CD4-positive, alpha-beta memory T cell (primary cell): ENCODE data around the gene GRIK2. TPM values are rescaled to one million over a fixed set of nuclear protein-coding genes. Genes with fewer than 3 reads are reported as not detected.
"Not testable (repeated sequence)": the region's sequence is repeated elsewhere in the genome, so short reads cannot be mapped to it uniquely, and the experiment has no call there.

Experiments used
- CTCF ChIA-PET: fragments of 350-600 bp; sonication (Branson Sonifier 250); formaldehyde crosslinking; loops from one replicate; lab custom pipeline; 2021; ENCODE audit warnings: inconsistent platforms; ENCODE audit not compliant: partially characterized antibody; lab: Charles Lee
- POLR2A ChIA-PET: fragments of 350-600 bp; sonication (Branson Sonifier 250); formaldehyde crosslinking; loops from one replicate; lab custom pipeline; 2021; ENCODE audit not compliant: partially characterized antibody; lab: Charles Lee
- DNase-seq, 5 donors: peaks; one replicate each; pipeline versions ENCODE4 v3.0.0 to v3.0.0-alpha.2; 2020 to 2022; ENCODE audit warnings: mixed read lengths in 1 of 5
- H3K27ac ChIP-seq: one replicate; pipeline ENCODE4 v1.7.0; 2013; ENCODE audit warnings: low read depth, low read length
- H3K27me3 ChIP-seq: 2 replicates; pipeline ENCODE4 v1.7.0; 2013; ENCODE audit warnings: mild to moderate bottlenecking, low read length, moderate library complexity; ENCODE audit not compliant: insufficient read depth
- H3K36me3 ChIP-seq: 2 replicates; pipeline ENCODE4 v1.7.0; 2013; ENCODE audit warnings: mild to moderate bottlenecking, low read length, moderate library complexity; ENCODE audit not compliant: insufficient read depth
- H3K4me1 ChIP-seq: 2 replicates; pipeline ENCODE4 v1.7.0; 2013; ENCODE audit warnings: mild to moderate bottlenecking, low read length, moderate library complexity; ENCODE audit not compliant: insufficient read depth
- H3K4me3 ChIP-seq, 2 donors: one replicate each; pipeline ENCODE4 v1.7.0; 2013; ENCODE audit warnings: low read length in 2 of 2, mild to moderate bottlenecking in 1 of 2
- H3K9me3 ChIP-seq, 2 donors: one replicate each; pipeline ENCODE4 v1.7.0; 2013; ENCODE audit warnings: low read length in 2 of 2, control low read depth in 1 of 2; ENCODE audit not compliant: control insufficient read depth in 1 of 2
- H3K27ac Mint-ChIP-seq, 7 donors: one replicate each; pipeline ENCODE4 v1.8.0; 2020 to 2021; ENCODE audit warnings: mixed read lengths in 7 of 7, mild to moderate bottlenecking in 6 of 7, inconsistent platforms in 3 of 7, moderate library complexity in 3 of 7
- H3K27me3 Mint-ChIP-seq, 2 donors: one replicate each; pipeline ENCODE4 v1.8.0; 2020 to 2021; ENCODE audit warnings: mixed read lengths in 2 of 2
- H3K36me3 Mint-ChIP-seq, 2 donors: one replicate each; pipeline ENCODE4 v1.8.0; 2020 to 2021; ENCODE audit warnings: mixed read lengths in 2 of 2, inconsistent platforms in 1 of 2, mild to moderate bottlenecking in 1 of 2
- H3K4me1 Mint-ChIP-seq, 4 donors: one replicate each; pipeline ENCODE4 v1.8.0; 2020 to 2021; ENCODE audit warnings: mixed read lengths in 4 of 4, mild to moderate bottlenecking in 1 of 4
- H3K4me3 Mint-ChIP-seq, 8 donors: one replicate each; pipeline ENCODE4 v1.8.0; 2020 to 2021; ENCODE audit warnings: mixed read lengths in 8 of 8, mild to moderate bottlenecking in 7 of 8, moderate library complexity in 6 of 8, inconsistent platforms in 3 of 8
- H3K9me3 Mint-ChIP-seq, 8 donors: one replicate each; pipeline ENCODE4 v1.8.0; 2020 to 2021; ENCODE audit warnings: mixed read lengths in 8 of 8, mild to moderate bottlenecking in 5 of 8, inconsistent platforms in 3 of 8, moderate library complexity in 1 of 8
- intact Hi-C: fragments of 100-400 bp; cut with micrococcal nuclease; formaldehyde crosslinking; loops from one replicate; pipeline ENCODE4 v1.15.1; 2023
- polyA plus RNA-seq, 2 donors: library from polyadenylated mRNA; unstranded; fragments of 300-500 nt; fragmentation: Illumina TruSeq; gene quantifications; one replicate each; pipeline ENCODE4 v1.2.3, GENCODE V29; 2021
- total RNA-seq, 2 experiments: library from RNA; stranded (reverse); gene quantifications; one replicate each; pipeline ENCODE4 v1.2.3, GENCODE V29; 2021

Gene GRIK2
- total and polyA plus RNA-seq, 4 experiments from 2014 or later: not detected

DNA sequence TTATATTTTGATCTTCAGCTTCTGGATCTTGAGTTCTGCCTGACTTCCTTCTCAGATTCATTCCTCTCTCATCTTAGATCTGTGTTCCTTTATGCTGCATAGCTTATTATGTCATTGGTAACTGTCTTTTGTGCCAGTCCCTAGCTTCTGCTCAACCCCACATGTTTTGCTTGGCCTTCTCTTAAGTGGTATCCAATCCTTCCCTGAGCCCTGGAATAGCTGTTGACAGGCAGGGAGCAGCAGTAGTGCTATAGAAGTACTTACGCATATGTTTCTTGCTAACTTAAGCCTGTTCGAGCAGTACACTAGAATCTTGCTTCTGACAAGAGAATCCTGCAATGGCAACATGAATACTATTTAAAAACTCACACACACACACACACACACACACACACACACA lies 13.6 kb upstream of the GRIK2 start:
- no peak overlapping the region for H3K27ac ChIP-seq
- intact Hi-C loops: no loop called here
- no peak overlapping the region for H3K4me3 ChIP-seq
- Mint-ChIP-seq H3K4me3 (no peak overlapping the region), H3K4me1 (no peaks in the 10 kb centered on the region), H3K27ac (no peak overlapping the region), H3K36me3 (no peaks in the 10 kb centered on the region), H3K27me3 (no peaks in the 10 kb centered on the region), H3K9me3 (peaks cover 2 to 13% (median 7%) of the 10 kb centered on the region in 8 donors)
- H3K4me1 ChIP-seq: no peaks in the 10 kb centered on the region
- ChIA-PET POLR2A (no interaction called here), CTCF (no interaction called here)
- no peaks in the 10 kb centered on the region for H3K9me3 ChIP-seq
- H3K36me3 ChIP-seq: no peaks in the 10 kb centered on the region
- DNase-seq: no peak
- H3K27me3 ChIP-seq: no peaks in the 10 kb centered on the region

DNA sequence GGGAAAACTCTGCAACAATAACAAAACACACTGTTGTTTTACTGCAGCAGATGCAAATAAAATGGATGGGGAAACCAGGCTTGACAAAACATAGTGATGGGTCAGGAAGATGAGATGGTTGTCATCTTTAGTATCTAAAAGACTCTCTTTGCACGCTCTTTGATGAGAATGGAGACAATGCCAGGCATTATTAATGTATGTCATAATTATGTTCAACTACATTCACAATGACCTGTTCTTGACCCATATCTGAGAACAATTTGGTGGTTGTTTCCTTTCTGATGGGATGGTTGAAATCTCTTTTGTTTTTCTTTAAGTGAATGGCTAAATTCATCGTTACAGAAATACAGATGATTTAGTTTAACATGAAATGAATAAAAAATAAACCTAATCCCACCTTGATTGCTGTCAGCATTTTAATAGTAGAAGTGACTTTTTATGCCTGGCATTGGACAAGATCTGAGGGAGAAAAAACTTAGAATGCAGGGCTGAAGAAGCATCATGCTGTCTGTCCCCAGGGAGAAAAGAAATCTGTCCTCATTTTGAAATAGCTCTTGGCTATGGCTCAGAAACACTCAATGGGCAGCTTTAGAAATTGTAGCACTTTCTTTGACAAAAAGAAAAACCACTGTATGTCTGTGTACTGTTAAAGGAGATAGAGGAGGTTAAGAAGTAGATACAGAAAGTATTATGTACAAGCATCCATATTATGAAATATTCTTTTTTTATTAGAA lies 12.4 kb upstream of the GRIK2 start:
- Histone ChIP-seq H3K36me3 (no peaks in the 10 kb centered on the region), H3K4me1 (no peaks in the 10 kb centered on the region), H3K27ac (no peak overlapping the region), H3K27me3 (no peaks in the 10 kb centered on the region), H3K9me3 (no peaks in the 10 kb centered on the region), H3K4me3 (no peak overlapping the region)
- H3K36me3 Mint-ChIP-seq: no peaks in the 10 kb centered on the region
- intact Hi-C loops: no loop called here
- no peaks in the 10 kb centered on the region for H3K4me1 Mint-ChIP-seq
- ChIA-PET POLR2A (no interaction called here), CTCF (interaction anchor here (0.6 kb wide), 1 partner anchor 162 kb away, joined by 3 read pairs; no protein-coding TSS in a partner anchor)
- peaks cover 2 to 13% (median 7%) of the 10 kb centered on the region in 8 donors for H3K9me3 Mint-ChIP-seq
- no peak overlapping the region for H3K4me3 Mint-ChIP-seq
- H3K27me3 Mint-ChIP-seq: no peaks in the 10 kb centered on the region
- no peak for DNase-seq
- no peak overlapping the region for H3K27ac Mint-ChIP-seq

DNA sequence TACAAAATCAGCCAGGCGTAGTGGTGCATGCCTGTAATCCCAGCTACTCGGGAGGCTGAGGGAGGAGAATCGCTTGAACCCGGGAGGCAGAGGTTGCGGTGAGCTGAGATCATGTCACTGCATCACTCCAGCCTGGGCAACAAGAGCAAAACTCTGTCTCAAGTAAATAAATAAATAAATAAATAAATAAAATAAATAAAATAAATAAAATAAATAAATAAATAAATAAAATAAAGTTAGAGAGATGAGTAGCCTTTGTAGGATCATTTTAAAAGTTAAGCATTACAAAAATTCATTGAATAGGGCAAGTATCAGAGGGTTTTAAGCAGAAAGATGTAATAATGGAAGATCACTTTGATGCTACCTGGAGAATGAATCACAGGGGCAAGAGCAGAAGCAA lies 9.8 kb upstream of the GRIK2 start:
- H3K27ac Mint-ChIP-seq, H3K27me3 Mint-ChIP-seq, H3K4me1 Mint-ChIP-seq, H3K4me3 Mint-ChIP-seq, H3K36me3 Mint-ChIP-seq, POLR2A ChIA-PET, intact Hi-C loops, CTCF ChIA-PET, H3K9me3 ChIP-seq, H3K27me3 ChIP-seq, H3K27ac ChIP-seq, H3K9me3 Mint-ChIP-seq, DNase-seq, H3K36me3 ChIP-seq, H3K4me3 ChIP-seq, H3K4me1 ChIP-seq: not testable (repeated sequence)

DNA sequence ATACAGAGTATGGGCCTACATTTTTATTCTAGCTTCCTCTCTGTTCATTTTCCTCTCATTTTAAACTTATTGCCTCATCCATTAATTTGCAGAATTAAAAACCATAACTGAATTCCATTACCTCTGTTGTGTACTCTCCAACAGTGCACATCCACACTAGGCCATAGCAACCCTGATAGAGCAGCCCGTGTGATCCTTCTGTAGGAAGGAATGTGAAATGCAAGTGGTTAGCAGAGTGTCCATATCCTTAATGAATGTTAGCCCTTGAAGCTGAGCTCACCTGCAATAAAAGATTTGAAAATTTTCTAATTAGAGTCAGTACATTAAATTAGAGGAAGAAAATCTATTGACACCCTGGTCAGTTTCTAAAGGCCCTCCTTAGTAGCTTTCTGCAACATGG lies 6.5 kb upstream of the GRIK2 start:
- Mint-ChIP-seq H3K36me3 (no peaks in the 10 kb centered on the region), H3K27ac (no peak overlapping the region), H3K27me3 (peaks cover 3 to 9% of the 10 kb centered on the region in 2 donors), H3K9me3 (peaks cover 2 to 16% (median 9%) of the 10 kb centered on the region in 8 donors), H3K4me3 (no peak overlapping the region), H3K4me1 (no peaks in the 10 kb centered on the region)
- Histone ChIP-seq H3K36me3 (no peaks in the 10 kb centered on the region), H3K27ac (no peak overlapping the region), H3K4me3 (no peak overlapping the region), H3K27me3 (no peaks in the 10 kb centered on the region), H3K9me3 (no peaks in the 10 kb centered on the region), H3K4me1 (no peaks in the 10 kb centered on the region)
- ChIA-PET CTCF (no interaction called here), POLR2A (no interaction called here)
- no peak for DNase-seq
- intact Hi-C loops: no loop called here

DNA sequence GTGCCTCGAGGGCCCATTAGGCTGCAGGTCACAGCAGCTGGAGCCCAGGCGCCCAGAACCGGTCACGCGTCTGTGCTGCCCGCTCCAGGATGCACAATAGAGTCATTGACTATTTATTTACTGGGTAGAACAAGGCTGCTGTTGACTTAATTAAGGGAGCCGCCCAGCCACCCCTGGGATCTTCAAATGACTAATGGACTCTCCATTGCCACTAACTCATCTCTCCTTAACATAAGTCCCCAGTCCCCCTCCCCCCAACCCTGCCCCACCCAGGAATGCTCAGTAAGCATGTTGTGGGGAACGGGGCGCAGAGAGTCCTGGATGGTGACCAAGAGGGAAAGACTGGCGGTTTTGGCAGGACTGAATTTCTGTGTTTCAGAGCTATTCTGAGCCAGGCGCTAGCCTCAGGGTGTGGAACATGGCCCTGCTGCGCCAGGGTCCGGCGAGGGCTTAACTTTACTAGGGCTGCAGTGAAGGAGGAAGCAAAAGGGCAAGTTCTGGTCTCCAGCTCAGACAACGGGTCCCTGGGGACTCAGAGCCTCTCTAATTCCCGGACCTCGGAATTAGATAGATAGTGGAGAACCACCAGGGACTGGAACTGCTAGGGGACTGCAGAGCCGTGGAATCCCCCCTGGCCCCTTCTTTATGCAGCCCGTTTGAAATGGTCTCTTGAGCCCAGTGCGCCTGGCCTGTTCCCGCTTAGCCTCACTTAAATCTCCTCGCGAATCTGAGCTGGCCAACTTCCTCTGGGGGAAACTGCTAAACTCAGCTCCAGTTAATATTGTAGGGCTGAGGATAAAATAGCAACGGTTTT lies 1.5 kb upstream of the GRIK2 start:
- no peak for DNase-seq
- Histone ChIP-seq H3K4me1 (no peaks in the 10 kb centered on the region), H3K9me3 (no peaks in the 10 kb centered on the region), H3K4me3 (no peak overlapping the region), H3K27ac (no peak overlapping the region), H3K36me3 (no peaks in the 10 kb centered on the region), H3K27me3 (peaks cover 8% of the 10 kb centered on the region)
- ChIA-PET CTCF (no interaction called here), POLR2A (no interaction called here)
- Mint-ChIP-seq H3K9me3 (peaks cover 0 to 20% (median 7%) of the 10 kb centered on the region in 8 donors), H3K27me3 (peaks cover 17 to 21% of the 10 kb centered on the region in 2 donors), H3K4me1 (no peaks in the 10 kb centered on the region), H3K4me3 (no peak overlapping the region), H3K36me3 (no peaks in the 10 kb centered on the region), H3K27ac (no peak overlapping the region)
- intact Hi-C loops: no loop called here

DNA sequence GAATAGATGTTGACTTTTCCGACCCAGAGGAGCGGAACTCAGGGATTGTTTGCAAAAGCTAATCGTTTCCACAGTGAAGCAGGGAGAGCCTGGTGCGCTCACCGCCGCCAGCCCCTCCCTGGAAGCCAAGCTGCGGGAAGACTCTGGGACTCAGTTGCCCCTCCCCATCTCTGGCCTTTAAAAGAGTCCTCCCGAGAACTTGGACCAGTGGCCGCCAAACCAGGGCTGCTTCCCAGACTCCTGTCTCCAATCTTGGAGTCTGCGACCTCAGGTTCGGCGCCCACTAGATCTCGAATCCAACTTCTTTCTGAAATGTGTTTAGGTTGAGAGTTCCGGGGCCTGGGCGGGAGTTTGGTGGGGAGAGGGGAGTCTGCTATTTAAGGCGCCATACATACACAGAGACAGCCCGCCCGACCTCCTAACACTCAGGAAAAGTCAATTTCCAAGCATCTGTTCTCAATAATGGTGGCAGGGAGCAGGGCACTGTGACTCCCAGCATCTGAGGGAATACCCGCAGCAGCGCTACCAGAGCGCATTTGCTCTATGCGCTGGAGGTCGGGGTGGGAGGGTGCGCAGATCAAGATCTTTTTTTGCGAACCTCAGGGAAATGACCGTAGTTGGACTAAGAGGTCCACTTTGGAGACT lies 800 bp upstream of the GRIK2 start:
- H3K4me1 ChIP-seq: no peaks in the 10 kb centered on the region
- Mint-ChIP-seq H3K27me3 (peaks cover 17 to 21% of the 10 kb centered on the region in 2 donors), H3K4me3 (no peak overlapping the region), H3K27ac (no peak overlapping the region), H3K4me1 (no peaks in the 10 kb centered on the region), H3K9me3 (peaks cover 0 to 20% (median 7%) of the 10 kb centered on the region in 8 donors), H3K36me3 (no peaks in the 10 kb centered on the region)
- CTCF ChIA-PET: no interaction called here
- no peak for DNase-seq
- no peak overlapping the region for H3K4me3 ChIP-seq
- no peak overlapping the region for H3K27ac ChIP-seq
- peaks cover 8% of the 10 kb centered on the region for H3K27me3 ChIP-seq
- intact Hi-C loops: no loop called here
- no peaks in the 10 kb centered on the region for H3K9me3 ChIP-seq
- POLR2A ChIA-PET: no interaction called here
- H3K36me3 ChIP-seq: no peaks in the 10 kb centered on the region

DNA sequence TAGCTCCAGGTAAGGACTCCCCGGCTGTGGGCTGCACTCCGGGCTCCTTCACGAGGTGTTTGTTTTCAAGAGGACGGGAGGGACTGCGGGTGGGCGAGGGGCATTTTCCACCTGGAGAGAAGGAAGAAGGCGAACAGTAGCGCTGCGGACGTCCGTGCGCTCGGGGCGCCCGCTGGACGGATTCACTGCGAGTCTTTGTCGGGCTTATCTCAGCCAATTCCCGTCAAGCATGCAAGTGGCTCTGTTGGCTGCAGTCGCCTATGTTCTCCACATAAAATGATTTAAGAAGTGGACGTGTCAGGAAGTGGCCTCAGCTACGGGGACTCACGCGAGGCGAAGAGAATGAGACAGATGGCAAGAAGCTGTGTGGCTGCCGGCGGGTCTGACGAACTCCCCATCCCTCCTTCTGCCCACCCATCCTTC lies 332 bp downstream of the GRIK2 start:
- H3K27ac ChIP-seq: no peak overlapping the region
- no peak overlapping the region for H3K4me3 ChIP-seq
- no peaks in the 10 kb centered on the region for H3K4me1 ChIP-seq
- no peaks in the 10 kb centered on the region for H3K36me3 Mint-ChIP-seq
- no peak for DNase-seq
- no peaks in the 10 kb centered on the region for H3K9me3 ChIP-seq
- peaks cover 0 to 24% (median 8%) of the 10 kb centered on the region in 8 donors for H3K9me3 Mint-ChIP-seq
- no peak overlapping the region for H3K27ac Mint-ChIP-seq
- intact Hi-C loops: no loop called here
- H3K4me1 Mint-ChIP-seq: no peaks in the 10 kb centered on the region
- ChIA-PET POLR2A (no interaction called here), CTCF (no interaction called here)
- H3K36me3 ChIP-seq: no peaks in the 10 kb centered on the region
- peaks cover 8% of the 10 kb centered on the region for H3K27me3 ChIP-seq
- peaks cover 22 to 25% of the 10 kb centered on the region in 2 donors for H3K27me3 Mint-ChIP-seq
- no peak overlapping the region for H3K4me3 Mint-ChIP-seq
